ENCODE measurements around the gene ELFN2.
A peak's percentile ranks its signal among the peaks of the same experiment; 100 is the strongest.

ELFN2 gene, protein sequence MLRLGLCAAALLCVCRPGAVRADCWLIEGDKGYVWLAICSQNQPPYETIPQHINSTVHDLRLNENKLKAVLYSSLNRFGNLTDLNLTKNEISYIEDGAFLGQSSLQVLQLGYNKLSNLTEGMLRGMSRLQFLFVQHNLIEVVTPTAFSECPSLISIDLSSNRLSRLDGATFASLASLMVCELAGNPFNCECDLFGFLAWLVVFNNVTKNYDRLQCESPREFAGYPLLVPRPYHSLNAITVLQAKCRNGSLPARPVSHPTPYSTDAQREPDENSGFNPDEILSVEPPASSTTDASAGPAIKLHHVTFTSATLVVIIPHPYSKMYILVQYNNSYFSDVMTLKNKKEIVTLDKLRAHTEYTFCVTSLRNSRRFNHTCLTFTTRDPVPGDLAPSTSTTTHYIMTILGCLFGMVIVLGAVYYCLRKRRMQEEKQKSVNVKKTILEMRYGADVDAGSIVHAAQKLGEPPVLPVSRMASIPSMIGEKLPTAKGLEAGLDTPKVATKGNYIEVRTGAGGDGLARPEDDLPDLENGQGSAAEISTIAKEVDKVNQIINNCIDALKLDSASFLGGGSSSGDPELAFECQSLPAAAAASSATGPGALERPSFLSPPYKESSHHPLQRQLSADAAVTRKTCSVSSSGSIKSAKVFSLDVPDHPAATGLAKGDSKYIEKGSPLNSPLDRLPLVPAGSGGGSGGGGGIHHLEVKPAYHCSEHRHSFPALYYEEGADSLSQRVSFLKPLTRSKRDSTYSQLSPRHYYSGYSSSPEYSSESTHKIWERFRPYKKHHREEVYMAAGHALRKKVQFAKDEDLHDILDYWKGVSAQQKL

DNA sequence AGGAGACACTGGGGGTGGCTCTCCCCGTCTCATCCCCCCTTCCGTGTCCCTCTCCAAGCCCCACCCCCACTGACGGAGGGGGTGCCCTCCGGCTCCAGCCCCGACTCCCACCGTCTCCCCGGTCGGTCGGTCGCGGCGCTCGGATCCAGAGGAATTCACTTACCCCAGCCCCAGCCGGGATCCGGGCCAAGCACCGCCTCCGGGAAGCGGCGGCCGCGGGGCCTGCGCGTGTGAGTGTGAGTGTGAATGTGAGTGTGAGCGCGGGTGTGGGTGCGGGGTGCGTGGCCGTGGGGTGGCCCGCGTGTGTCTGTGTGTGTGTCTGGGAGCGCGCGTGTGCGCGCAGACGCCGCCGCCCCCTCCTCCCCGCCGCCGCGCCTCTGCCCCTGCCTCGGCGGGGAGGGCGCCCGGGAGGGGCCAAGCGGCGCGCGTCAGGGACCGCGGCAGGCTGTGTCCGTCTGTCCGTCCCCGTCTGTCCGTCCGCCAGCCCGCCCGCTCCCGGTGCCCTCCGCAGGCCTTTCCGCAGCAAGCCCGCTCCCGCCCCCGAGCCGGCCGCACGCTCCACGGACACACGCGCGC lies at the start of gene ELFN2:
Gene ELFN2, minus strand, starts transcription at position 345 of the 576 bp plus-strand sequence. CDS start 51,945 bp downstream, outside the sequence.
- TF ChIP-seq, protein P1, sequence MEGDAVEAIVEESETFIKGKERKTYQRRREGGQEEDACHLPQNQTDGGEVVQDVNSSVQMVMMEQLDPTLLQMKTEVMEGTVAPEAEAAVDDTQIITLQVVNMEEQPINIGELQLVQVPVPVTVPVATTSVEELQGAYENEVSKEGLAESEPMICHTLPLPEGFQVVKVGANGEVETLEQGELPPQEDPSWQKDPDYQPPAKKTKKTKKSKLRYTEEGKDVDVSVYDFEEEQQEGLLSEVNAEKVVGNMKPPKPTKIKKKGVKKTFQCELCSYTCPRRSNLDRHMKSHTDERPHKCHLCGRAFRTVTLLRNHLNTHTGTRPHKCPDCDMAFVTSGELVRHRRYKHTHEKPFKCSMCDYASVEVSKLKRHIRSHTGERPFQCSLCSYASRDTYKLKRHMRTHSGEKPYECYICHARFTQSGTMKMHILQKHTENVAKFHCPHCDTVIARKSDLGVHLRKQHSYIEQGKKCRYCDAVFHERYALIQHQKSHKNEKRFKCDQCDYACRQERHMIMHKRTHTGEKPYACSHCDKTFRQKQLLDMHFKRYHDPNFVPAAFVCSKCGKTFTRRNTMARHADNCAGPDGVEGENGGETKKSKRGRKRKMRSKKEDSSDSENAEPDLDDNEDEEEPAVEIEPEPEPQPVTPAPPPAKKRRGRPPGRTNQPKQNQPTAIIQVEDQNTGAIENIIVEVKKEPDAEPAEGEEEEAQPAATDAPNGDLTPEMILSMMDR (conservative IDR thresholded peaks at IDR 0.05; ENCODE audit: low read depth, low read length), result no peak
- DNase-seq (ENCODE audit: low read depth), result no peak
- H3K4me3 ChIP-seq (ENCODE audit: low read length), result peak within 1 kb of the TSS; percentile 54

DNA sequence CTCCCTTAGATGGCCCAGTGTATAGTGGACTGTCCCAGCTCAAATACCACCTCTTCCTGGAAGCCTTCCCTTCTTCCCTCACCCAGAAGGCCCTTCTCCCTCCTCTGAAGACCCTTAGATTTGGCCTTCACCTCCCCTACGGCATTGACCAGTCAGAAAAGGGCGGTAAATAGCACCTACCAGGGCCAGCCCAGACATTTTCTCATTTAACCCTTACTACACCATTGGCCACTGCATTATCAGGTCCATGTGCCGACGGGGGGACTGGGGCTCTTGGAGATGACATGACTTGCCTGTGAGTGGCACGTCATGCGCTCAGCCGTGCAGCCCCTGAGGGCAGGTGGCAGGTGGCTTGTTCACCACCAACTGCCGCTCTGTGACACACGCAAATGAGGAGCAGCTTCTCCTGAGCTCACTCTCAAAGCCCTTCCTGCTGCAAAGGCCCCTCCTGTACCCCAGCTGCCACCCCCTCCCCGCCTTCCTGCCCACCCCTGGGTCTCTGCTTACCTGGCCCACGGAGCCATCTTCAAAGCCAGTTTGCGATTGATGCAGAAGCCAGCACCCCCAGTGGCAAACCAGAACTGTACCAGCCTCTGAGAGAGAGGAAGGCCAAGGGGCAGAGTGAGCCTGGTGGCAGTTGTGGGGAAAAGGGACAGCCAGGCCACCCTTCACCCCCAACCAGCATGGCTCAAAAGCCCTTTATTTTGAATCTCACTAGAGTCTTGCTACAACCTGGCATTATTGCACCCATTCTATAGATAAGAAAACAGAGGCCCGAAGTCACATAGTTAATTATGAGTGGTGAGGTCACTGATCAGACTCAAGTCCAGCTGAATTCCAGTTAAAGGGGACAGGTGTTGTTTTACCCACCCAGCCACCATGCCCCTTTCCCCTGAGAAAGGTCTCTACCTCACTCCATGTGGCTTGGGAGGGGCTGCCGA lies 49.4 kb upstream of the ELFN2 start:
- H3K4me3 ChIP-seq (ENCODE audit: low read length), result no peak overlapping the region
- DNase-seq (ENCODE audit: low read depth), result no peak
- TF ChIP-seq, protein P1 (conservative IDR thresholded peaks at IDR 0.05; ENCODE audit: low read depth, low read length), result no peak

DNA sequence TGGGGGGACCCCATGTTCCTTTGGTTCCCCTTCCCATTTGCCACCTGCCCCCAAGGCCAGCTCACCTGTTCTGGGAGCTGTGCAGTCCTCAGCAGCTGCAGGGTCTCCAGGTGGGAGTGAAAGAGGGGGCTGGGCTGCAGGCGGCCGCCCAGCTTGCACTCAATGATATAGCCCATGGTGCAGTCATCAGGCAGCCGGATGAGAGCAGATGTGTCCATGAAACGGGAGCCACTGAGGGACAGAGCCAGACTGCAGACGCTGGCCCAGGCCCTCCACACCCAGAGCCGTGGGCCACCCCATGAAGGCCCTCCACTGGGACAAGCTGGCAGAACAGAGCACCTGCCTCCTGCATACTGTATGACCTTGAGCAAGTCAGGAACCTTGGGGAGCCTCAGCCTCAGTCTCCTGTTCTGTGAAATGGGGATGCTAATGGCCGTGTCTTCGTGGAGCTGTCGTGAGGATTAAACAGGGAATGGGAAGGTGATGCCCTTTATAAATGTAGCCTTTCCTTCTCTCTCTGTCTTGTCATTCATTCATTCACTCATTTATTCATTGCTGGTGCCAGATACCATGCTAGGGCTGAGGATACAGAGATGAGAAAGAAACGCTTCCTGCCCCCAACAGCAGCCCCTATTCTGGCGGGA lies 47.3 kb upstream of the ELFN2 start:
- DNase-seq (ENCODE audit: low read depth), result no peak
- TF ChIP-seq, protein P1 (conservative IDR thresholded peaks at IDR 0.05; ENCODE audit: low read depth, low read length), result no peak
- H3K4me3 ChIP-seq (ENCODE audit: low read length), result no peak overlapping the region

DNA sequence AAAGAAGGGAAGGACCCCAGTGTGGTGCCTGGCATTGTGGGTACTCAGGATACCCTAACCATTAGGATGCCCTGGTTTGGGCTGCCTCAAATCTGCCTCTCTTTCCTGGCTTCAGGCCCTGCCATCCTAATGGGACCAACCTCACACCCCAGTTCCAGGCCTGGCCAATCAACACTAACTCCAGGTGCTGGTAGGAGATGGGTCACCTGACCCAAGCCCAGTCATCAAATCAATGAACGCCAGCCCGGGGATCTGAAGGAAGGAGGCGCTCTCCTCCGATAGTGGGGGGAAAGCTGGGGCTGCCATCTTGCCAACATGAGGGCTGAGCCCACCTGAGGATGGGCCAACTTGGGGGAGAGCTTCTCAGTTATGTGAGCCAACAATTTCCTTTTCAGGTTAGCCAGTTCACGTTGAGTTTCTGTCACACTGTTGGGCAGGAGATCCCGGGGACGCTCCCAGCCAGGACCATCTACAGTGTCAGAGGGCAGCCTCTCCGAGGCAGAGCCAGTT lies 46.2 kb upstream of the ELFN2 start:
- TF ChIP-seq, protein P1 (conservative IDR thresholded peaks at IDR 0.05; ENCODE audit: low read depth, low read length), result no peak
- H3K4me3 ChIP-seq (ENCODE audit: low read length), result no peak overlapping the region
- DNase-seq (ENCODE audit: low read depth), result no peak

DNA sequence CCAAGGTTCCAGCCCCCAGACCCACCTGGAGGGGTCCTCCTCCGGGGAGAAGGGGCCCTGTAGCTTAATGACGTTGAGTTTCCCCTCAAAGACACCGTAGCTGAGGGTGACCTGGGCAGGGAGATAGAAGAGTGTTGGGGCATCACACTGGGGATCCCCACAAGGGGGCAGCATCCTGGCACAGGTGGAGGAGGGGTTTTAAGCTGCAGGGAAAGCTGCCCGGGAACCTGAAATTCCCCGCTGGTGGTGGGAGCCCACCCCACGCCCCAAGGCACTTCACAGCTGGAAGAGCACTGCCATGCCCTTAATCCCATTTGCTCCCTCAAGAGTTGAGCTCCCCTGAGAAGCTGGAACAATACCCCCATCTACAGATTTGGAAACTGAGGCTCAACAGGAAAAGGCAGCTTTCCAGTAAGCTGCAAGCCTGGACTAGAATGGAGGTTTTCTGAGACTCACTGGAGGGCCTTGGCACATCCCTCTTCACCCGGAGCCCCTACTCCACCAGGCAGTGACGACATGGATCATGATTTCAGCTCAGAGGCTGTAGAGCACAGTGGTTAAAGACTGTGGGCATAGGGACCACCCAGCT lies 45.2 kb upstream of the ELFN2 start:
- no peak for DNase-seq (ENCODE audit: low read depth)
- no peak overlapping the region for H3K4me3 ChIP-seq (ENCODE audit: low read length)
- TF ChIP-seq, protein P1 (conservative IDR thresholded peaks at IDR 0.05; ENCODE audit: low read depth, low read length), result peak; percentile 78

All from retinal pigment epithelial cell (primary cell).